ENCODE data around the gene CAVIN4. TPM values are rescaled to one million over a fixed set of nuclear protein-coding genes. Genes with fewer than 3 reads are reported as not detected.

Gene CAVIN4
- total RNA-seq, 1 experiment from 2014 or later = 0.56 TPM

- ChIA-PET POLR2A (no interaction called here), CTCF (interaction anchor here (0.6 to 1.2 kb wide), 4 partner anchors 25 to 685 kb away, joined by 3 to 4 read pairs (median 3); no protein-coding TSS in a partner anchor)
- no peak for DNase-seq (ENCODE audit: unreplicated experiment)
- H3K4me3 Mint-ChIP-seq (ENCODE audit: unreplicated experiment) = no peak overlapping the region
- no peaks in the 10 kb centered on the region for H3K27me3 Mint-ChIP-seq (ENCODE audit: insufficient read depth, unreplicated experiment)
- intact Hi-C loops (cut with micrococcal nuclease) = no loop called here
- TF ChIP-seq CTCF (IDR thresholded peaks at IDR 0.05; ENCODE audit: unreplicated experiment) = no peak
- H3K4me1 Mint-ChIP-seq (ENCODE audit: insufficient read depth, unreplicated experiment) = no peaks in the 10 kb centered on the region
- no peak overlapping the region for H3K27ac Mint-ChIP-seq (ENCODE audit: low read depth, unreplicated experiment)
- no peaks in the 10 kb centered on the region for H3K36me3 Mint-ChIP-seq (ENCODE audit: insufficient read depth, unreplicated experiment)
- no TSS peak for BruUV-seq (replicated peaks)
- H3K9me3 Mint-ChIP-seq (ENCODE audit: unreplicated experiment) = peaks cover 7% of the 10 kb centered on the region
Measured at GRCh38 chr9:100626949-100627348, 49.1 kb downstream of the CAVIN4 start.

GRCh38 chr9:100637787-100638186 lies 59.9 kb downstream of the CAVIN4 start:
- TF ChIP-seq CTCF (IDR thresholded peaks at IDR 0.05; ENCODE audit: unreplicated experiment) = no peak
- no peak overlapping the region for H3K4me3 Mint-ChIP-seq (ENCODE audit: unreplicated experiment)
- DNase-seq (ENCODE audit: unreplicated experiment) = no peak
- peaks cover 22% of the 10 kb centered on the region for H3K9me3 Mint-ChIP-seq (ENCODE audit: unreplicated experiment)
- CTCF ChIA-PET = no interaction called here
- intact Hi-C loops (cut with micrococcal nuclease) = no loop called here
- BruUV-seq (replicated peaks) = no TSS peak
- POLR2A ChIA-PET = no interaction called here
- no peaks in the 10 kb centered on the region for H3K4me1 Mint-ChIP-seq (ENCODE audit: insufficient read depth, unreplicated experiment)
- H3K36me3 Mint-ChIP-seq (ENCODE audit: insufficient read depth, unreplicated experiment) = no peaks in the 10 kb centered on the region
- peaks cover 21% of the 10 kb centered on the region for H3K27me3 Mint-ChIP-seq (ENCODE audit: insufficient read depth, unreplicated experiment)
- no peak overlapping the region for H3K27ac Mint-ChIP-seq (ENCODE audit: low read depth, unreplicated experiment)

Other genes with a start within 250 kb of the CAVIN4 start
- 37.0 and 38.2 TPM in 2 replicates for gene TEX10, start 225.1 kb upstream of the CAVIN4 start, total RNA-seq (2022)
- gene MSANTD3, start 150.9 kb upstream of the CAVIN4 start, total RNA-seq (2022) = 41.3 and 56.3 TPM in 2 replicates
- gene TMEFF1, start 104.9 kb upstream of the CAVIN4 start, total RNA-seq (2022) = 0.28 and 0.56 TPM in 2 replicates